Measurements from ENCODE around the gene BCKDHB.

The BCKDHB gene

GRCh38 chr6:80151635-80152034 is 45.2 kb downstream of the BCKDHB start:
- no peak for DNase-seq (ENCODE audit: low spot score)

DNA sequence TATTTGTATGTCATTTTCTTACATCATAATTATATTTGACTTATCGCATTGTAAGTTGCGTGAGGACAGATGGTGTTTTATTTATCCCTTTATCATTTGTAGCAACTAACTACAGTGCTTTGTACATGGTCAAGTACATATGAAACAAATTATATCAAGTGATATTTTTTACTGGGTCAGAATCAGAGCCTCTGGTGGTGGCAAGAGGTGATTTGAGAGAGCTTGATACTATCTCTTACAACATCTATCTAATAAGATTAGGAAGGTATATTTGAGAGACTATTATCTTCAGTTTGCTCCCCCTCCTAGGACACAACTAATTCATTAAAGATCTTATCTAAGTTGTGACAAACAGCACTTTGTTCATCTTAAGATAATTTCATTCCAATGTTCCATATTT is 47.7 kb downstream of the BCKDHB start:
- DNase-seq (ENCODE audit: low spot score) = no peak

DNA sequence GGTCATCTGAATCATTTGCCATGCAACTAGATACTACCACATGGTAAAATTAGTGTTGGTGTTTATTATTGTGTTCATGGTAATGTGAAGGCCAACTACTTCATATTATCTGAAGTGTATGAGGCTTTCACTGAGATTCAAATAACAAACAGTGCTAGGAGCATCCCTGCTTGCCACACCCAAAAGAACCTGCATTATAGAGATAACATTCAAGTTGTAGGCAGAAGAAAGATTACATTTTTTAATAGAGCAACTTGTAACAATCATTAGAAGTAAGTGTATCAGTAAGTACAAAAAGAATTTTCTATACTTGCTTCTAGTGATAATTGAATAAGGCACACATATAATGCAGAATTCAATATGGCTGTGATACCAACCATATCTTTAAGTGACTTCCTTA is 49.8 kb downstream of the BCKDHB start:
- no peak for DNase-seq (ENCODE audit: low spot score)

GRCh38 chr6:80158478-80158989 is 52.1 kb downstream of the BCKDHB start:
- no peak for DNase-seq (ENCODE audit: low spot score)

- no peak for DNase-seq (ENCODE audit: low spot score)
Measured at GRCh38 chr6:80161434-80161833, 55.0 kb downstream of the BCKDHB start.

DNA sequence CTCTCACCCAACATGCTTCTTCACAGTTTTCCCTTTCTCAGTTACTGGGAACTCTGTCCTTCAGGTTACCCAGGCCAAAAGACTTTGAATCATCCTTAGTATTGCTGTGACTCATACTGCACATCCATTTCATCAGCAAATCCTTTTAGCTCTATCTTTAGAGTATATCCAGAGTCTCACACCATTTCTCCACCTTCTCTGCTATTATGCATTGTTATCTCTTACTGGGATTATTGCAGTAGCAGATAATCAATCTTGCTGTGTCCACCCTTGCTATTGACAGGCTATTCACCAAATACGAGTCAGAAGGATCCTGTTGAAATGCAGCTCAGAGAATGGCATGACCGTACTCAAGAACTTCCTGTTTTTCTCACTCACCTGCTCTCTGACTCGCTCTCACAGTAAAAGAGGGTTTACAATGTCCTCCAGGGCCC is 57.3 kb downstream of the BCKDHB start:
- DNase-seq (ENCODE audit: low spot score) = peak; percentile 87

- peak; percentile 29 for DNase-seq (ENCODE audit: low spot score)
Measured at GRCh38 chr6:80165143-80165542, 58.7 kb downstream of the BCKDHB start.

DNA sequence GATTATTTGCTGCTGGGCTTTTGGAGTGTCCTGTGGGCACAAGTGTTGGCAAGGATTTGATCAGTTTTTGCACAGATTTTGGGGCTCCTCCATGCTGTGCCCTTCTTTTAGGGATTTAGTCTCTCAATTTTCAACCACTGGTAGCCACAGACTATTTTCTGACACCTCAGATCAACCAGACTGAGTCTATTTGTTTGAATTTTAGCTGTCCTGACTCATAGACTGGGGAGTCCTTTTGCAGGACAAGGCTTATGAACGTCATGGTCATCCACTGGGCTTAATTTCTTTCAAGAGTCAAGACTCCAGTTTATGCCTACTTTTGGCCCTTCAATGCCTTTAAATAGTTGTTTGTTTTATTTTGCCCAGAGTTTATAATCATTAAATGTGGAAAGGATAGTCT is 59.3 kb downstream of the BCKDHB start:
- no peak for DNase-seq (ENCODE audit: low spot score)

DNA sequence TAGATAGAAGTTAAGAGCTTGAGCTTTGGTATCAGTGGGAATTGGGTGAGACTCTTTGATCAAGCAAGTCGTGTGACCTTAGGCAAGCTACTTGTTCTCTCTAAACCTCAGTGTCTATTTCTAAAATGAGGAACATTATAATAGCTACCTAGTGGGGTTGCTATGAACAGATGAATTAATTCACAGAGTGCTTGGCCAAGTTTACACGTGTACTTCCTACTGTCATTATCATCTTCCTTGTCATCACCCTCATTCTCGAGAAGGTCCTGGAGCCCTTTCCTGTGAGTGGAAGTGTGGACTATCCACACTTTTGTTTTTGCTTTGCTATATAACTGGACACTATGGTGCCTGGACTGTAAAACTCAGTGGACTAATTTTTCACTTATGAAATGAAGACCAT is 64.0 kb downstream of the BCKDHB start:
- DNase-seq (ENCODE audit: low spot score) = no peak

DNA sequence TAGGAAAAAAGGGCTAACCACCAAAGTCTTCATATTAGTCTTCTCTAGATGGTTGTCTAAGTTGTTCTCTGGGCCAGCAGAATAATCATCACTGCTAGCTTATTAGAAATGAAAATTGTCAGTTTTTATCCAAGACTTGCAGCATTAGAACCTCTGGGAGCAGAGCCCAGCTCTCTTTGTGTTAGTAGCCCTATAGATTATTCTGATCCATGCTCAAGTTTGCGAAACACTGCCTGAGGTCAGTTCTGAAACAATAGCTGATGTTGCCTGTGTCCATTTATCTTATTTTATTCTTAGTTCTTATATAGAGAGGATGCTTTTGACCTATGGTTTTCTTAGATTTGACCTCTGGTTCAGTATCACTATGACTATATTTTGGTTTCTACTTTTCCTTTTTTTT is 66.9 kb downstream of the BCKDHB start:
- no peak for DNase-seq (ENCODE audit: low spot score)

DNA sequence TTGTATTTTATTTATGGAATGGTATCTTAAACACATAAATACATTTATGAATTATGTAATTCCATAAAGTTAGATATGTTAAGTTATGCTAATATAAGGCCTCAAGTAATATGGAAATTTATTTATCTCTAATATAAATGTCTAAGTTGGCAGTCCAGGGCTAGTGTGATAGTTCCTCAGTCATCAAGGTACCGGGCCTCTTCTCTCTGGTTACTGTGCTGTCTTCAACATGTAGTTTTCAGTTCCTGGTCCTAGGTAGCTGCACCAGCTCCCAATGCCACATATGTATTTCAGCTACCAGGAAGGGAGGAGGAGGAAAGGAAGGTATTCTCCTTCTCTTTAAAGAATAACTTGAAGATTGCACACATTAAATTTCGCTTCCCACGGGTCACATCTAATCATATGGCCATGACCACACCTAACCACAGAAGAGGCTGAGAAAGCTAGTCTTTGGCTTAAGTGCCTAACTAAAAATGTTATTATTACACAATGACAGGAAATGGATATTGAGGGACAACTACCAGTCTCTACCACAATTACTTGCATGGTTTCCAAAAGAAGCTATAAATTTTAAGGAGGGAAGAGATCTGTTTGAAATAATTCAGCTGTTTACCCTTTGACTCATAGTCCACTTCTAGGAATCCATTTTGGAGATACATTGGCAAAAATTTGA is 68.6 kb downstream of the BCKDHB start:
- no peak for DNase-seq (ENCODE audit: low spot score)

- peak; percentile 35 for DNase-seq (ENCODE audit: low spot score)
Measured at GRCh38 chr6:80179695-80180094, 73.2 kb downstream of the BCKDHB start.

DNA sequence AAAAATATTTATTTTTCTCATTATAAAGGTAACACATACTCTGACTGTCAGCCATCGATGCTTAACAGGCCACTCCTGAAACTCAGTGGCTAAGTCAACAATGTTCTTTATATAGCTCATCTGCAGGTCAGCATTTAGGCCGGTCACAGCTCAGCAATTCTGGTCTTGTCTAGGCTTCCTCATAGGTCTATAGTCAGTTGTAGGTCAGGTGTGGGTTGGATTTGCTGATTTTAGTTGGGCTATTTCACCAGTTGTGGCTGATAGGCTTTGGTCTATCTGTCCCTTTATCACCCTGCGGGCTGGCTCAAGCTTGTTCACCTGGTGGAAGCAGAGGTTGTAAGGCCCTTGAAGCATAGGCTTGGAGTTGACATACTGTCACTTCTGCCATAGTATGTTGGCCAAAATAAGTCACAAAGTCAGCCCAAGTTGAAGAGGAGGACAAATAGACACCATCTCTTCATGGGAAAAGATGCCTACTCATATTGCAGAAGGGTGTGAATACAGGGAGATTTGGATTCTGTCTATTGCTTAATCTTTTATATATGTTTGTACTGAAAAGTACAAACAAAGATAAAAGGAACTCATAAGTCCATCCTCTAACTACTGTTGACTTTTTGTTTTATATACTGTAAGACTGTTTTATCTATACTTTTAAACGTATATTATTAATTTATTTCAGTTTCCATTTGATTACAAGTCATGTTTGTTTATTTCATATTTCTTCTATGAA is 75.0 kb downstream of the BCKDHB start:
- DNase-seq (ENCODE audit: low spot score) = no peak

DNA sequence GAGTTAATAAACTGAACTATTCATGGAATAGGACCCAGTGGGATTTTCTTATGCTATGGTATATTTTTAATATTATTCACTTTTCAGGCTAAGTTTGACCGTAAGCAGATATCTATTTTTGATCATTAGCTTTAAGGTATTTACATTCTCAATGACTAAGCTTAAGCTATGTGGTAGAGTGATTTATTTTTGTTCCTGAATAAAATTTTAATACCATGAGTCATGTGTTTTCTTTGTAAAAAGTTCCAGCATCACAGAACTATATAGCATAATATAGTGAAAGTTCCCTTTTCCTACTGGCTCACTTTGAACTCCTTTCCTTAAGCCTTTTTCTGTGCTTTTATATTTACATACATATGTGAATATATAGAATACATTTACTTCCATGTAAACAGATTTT is 75.8 kb downstream of the BCKDHB start:
- DNase-seq (ENCODE audit: low spot score) = no peak

DNA sequence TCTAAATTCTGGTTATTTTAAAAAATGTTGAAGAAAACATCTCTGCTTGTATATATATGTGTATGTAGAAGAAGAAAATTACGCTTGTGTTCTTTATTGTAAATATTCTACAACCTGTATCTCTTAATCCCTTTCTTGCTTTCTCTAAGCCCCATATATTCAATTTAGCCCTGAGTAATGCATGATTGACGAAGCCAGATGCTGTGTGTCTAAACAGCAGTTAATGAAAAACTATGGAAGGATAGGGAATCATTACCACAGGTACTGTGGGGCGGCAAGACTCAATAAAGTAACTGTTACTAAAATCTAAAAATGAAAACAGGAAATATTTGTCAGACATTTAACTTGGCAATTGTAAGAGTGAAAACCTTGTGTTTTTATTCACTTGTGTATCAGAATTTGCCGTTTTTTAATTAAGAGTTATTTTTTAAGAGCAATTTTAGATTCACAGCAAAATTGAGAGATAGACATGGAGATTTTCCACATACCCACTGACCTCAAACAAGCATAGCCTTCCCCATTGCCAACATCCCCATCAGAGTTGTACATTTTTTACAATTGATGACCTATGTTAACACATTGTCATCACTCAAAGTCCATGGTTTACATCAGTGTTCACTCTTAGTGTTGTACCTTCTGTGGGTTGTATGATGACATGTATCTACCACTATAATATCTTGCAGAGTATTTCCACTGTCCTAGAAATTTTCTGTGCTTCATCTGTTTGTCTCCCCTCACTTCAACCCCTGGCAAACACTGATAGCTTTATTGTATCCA is 76.7 kb downstream of the BCKDHB start:
- DNase-seq (ENCODE audit: low spot score) = no peak

- DNase-seq (ENCODE audit: low spot score) = no peak
Measured at GRCh38 chr6:80185492-80185891, 79.0 kb downstream of the BCKDHB start.

DNA sequence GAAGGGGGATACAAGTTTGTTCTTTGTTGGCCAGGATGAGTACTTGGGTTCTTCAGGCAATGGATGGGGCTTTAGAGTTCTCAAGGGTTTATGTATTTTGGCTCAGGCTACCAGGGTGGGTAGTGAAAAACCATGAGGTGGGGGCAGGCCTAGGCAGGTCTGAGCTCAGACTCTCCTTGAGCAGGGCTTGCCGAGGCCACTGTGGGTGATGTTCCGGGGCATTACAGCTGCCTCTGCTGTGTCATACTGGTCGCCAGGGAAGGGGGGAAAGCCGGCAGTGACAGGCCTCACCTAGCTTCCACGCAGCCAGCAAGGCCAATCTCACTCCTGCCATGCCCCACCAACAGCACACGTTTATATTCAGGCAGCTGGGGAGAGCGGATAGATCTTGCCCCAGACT is 79.6 kb downstream of the BCKDHB start:
- DNase-seq (ENCODE audit: low spot score) = no peak

- no peak for DNase-seq (ENCODE audit: low spot score)
Measured at GRCh38 chr6:80196906-80197305, 90.4 kb downstream of the BCKDHB start.

GRCh38 chr6:80197474-80197873 is 91.0 kb downstream of the BCKDHB start:
- no peak for DNase-seq (ENCODE audit: low spot score)

DNA sequence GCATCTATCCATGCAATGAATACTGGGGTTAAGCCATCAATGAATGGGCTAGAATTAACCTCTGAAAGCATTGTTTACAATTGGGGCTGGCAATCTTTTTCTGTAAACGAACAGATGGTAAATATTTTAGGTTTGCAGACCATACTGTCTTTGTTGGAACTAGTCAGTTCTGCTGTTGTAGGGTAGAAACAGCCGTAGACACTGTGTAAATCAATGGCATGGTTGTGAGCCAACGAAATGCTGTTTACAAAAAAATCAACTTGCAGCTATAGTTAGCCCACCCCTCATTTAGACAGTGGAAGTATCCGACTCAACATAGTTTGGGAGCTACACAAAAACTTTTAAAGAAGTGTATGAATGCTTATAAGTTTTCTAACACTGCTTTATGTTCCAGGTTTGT is 91.5 kb downstream of the BCKDHB start:
- no peak for DNase-seq (ENCODE audit: low spot score)

GRCh38 chr6:80203283-80203682 is 96.8 kb downstream of the BCKDHB start:
- no peak for DNase-seq (ENCODE audit: low spot score)

DNA sequence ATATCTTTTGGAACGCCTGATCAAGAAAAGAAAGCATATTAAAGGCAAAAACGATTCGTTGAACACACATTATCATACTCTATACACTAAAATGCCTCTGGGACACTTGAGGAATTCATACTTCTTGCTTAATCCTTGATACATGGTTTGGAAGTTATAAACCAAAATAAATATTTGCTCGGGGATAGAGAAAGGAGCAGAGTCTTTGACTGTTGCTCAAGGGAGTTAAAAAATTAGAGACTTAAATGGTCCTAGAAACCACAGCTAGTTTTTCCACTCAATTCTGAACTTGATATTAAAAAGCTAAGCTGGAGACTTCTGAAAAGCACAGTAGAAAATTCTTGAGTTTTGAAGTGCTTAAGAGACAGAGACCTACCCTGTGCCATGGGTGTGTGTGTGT is 98.9 kb downstream of the BCKDHB start:
- no peak for DNase-seq (ENCODE audit: low spot score)

- no peak for DNase-seq (ENCODE audit: low spot score)
Measured at GRCh38 chr6:80206758-80207157, 100.3 kb downstream of the BCKDHB start.

All from RKO (cell line).